Colonic mucosa (tissue), 4 donors: ENCODE results near the gene PNPLA7. TPM values are rescaled to one million over a fixed set of nuclear protein-coding genes. Genes with fewer than 3 reads are reported as not detected.

Source experiments
- DNase-seq: peaks from one replicate; pipeline ENCODE4 v3.0.0-alpha.2; 2020
- H3K27ac ChIP-seq: fragments of 200-600 bp; one replicate; pipeline ENCODE4 v1.8.0; 2021
- H3K27me3 ChIP-seq: fragments of 200-600 bp; one replicate; pipeline ENCODE4 v1.8.0; 2021
- H3K36me3 ChIP-seq: fragments of 200-600 bp; one replicate; pipeline ENCODE4 v1.8.0; 2021
- H3K4me1 ChIP-seq: fragments of 200-600 bp; one replicate; pipeline ENCODE4 v1.8.0; 2021; ENCODE audit warnings: mild to moderate bottlenecking
- H3K4me3 ChIP-seq: fragments of 200-600 bp; one replicate; pipeline ENCODE4 v1.8.0; 2021
- H3K9ac ChIP-seq, 2 donors: one replicate each; pipeline ENCODE4 v1.7.0; 2013; ENCODE audit warnings: control low read depth in 2 of 2, low read depth in 2 of 2, low read length in 2 of 2
- H3K9me3 ChIP-seq: fragments of 200-600 bp; one replicate; pipeline ENCODE4 v1.8.0; 2021
- intact Hi-C: fragments of 100-400 bp; cut with DNase I; formaldehyde crosslinking; loops from one replicate; pipeline ENCODE4 v1.14.1; 2022
- total RNA-seq, 2 donors: library from RNA; stranded (reverse); fragmentation: NEBNext Ultra II Directional in 1 of 2; extraction: Animal tissue kit (Norgen Biotek cat#: 25700) in 1 of 2; gene quantifications; one replicate each; pipeline ENCODE4 v1.2.1, GENCODE V29; 2021
- TF ChIP-seq, protein P1 (sequence below): fragments of 200-600 bp; IDR thresholded peaks from one replicate; pipeline ENCODE4 v1.8.0; 2022; ENCODE audit warnings: antibody characterized with exemption, mild to moderate bottlenecking
- donor health status: healthy.
- donor health status: DM: no; HTN: no; CAD: no.
- donor health status: DM: no; HTN: no; CAD: no.

The PNPLA7 gene
- total RNA-seq, 2 donors from 2014 or later: 6.1 to 7.1 TPM

DNA sequence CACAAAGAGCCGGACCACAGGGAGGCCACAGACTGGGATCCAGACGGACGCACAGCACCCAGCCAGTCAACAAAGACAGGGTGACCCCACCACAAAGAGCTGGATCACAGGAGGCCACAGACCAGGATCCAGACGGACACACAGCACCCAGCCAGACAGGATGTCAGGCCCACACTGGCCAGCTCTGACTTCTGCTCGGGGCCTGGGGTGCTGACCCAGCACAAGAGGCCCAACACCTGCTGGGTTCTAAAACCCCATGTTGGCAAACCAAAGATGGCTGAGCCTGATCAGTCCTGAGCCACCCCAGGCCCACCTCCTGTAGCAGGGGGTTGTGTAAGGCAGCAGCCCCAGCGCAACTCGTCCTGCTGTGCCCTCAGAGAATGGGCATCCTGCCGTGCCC lies 33.8 kb upstream of the PNPLA7 start:
- Histone ChIP-seq H3K4me3 (no peak overlapping the region), H3K9ac (no peak overlapping the region), H3K27ac (no peak overlapping the region), H3K4me1 (peaks cover 2% of the 10 kb centered on the region), H3K9me3 (no peaks in the 10 kb centered on the region), H3K36me3 (no peaks in the 10 kb centered on the region), H3K27me3 (no peaks in the 10 kb centered on the region)
- TF ChIP-seq, protein P1, sequence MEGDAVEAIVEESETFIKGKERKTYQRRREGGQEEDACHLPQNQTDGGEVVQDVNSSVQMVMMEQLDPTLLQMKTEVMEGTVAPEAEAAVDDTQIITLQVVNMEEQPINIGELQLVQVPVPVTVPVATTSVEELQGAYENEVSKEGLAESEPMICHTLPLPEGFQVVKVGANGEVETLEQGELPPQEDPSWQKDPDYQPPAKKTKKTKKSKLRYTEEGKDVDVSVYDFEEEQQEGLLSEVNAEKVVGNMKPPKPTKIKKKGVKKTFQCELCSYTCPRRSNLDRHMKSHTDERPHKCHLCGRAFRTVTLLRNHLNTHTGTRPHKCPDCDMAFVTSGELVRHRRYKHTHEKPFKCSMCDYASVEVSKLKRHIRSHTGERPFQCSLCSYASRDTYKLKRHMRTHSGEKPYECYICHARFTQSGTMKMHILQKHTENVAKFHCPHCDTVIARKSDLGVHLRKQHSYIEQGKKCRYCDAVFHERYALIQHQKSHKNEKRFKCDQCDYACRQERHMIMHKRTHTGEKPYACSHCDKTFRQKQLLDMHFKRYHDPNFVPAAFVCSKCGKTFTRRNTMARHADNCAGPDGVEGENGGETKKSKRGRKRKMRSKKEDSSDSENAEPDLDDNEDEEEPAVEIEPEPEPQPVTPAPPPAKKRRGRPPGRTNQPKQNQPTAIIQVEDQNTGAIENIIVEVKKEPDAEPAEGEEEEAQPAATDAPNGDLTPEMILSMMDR: no peak
- no peak for DNase-seq
- intact Hi-C loops: no loop called here

- intact Hi-C loops: no loop called here
- no peak overlapping the region for H3K9ac ChIP-seq
- no peaks in the 10 kb centered on the region for H3K9me3 ChIP-seq
- H3K27me3 ChIP-seq: no peaks in the 10 kb centered on the region
- H3K4me1 ChIP-seq: no peaks in the 10 kb centered on the region
- H3K4me3 ChIP-seq: no peak overlapping the region
- TF ChIP-seq, protein P1: no peak
- DNase-seq: no peak
- no peaks in the 10 kb centered on the region for H3K36me3 ChIP-seq
- H3K27ac ChIP-seq: no peak overlapping the region
These were observed 33.1 kb upstream of the PNPLA7 start for GRCh38 chr9:137583347-137583746.

DNA sequence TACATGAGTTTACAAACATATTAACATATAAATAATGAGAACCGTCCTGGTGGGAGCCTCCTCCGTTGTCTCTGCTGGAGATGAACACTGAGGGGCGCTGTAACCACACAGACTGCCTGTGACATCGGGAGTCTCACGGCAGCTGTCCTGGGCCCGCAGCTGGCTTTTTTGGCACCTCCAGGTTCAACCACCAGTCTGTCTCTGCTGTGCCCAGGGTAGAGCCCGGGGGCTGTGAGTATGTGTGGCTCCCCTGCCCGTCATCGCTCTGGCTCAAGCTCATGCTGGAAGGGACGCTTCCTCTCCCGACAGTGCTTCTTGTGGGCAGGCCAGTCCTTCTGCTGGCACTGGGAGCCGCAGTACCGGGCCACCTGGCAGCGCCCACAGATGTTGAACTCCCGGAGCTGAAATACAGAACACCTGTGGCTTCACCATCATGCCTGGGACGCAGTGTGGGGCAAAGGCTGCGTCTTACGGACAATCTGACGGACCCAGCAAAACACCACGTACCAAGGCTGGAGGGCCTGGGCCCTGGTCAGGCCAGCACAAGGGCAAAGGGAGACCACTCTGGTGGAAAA lies 32.2 kb upstream of the PNPLA7 start:
- Histone ChIP-seq H3K4me1 (no peaks in the 10 kb centered on the region), H3K27me3 (no peaks in the 10 kb centered on the region), H3K27ac (no peak overlapping the region), H3K4me3 (no peak overlapping the region), H3K36me3 (no peaks in the 10 kb centered on the region), H3K9ac (no peak overlapping the region), H3K9me3 (no peaks in the 10 kb centered on the region)
- TF ChIP-seq, protein P1: no peak
- DNase-seq: no peak
- intact Hi-C loops: no loop called here

DNA sequence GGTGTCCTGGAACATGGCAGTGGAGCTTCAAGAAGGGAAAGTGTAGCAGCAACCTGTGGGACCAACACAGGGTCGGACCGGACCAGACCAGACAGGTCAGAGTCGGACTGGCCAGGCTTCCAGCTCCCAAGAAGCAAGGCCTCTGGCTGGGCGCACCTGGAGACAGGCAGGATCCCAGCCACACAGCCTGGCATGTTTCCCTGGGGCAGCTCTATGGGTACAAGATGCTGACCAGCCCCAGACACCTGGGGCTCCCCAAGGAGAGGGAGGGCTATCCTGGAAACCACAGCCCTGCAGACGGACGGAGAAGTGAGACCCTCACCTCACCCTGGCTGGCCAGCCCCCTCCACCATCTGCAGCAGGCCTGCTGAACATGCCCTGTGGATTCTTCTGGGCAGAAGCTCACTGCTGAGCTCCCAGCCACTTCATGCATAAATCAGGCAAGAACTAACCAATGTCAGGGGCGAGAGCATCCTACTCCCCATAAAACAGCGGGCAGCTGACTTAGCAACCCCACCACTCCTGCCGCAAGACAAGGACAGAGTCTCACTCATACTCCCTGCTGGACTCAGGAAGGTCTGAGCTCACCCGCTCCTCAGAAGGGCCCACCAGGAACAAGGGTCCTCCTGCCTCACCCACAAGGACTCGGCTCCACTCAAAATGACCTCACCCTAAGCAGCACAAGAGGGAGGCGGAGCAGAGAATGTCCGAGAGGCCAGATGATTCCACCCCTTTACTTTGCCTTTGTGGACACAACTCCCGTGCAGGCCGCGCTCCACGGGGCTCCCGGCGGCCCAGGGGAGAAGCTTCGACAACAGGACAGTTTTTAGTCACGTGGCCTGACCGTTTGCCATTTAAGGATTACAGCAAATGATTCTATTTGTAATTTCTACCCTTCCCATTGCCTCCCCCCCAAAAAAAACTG lies 31.4 kb upstream of the PNPLA7 start:
- Histone ChIP-seq H3K27ac (no peak overlapping the region), H3K9ac (no peak overlapping the region), H3K36me3 (no peaks in the 10 kb centered on the region), H3K9me3 (no peaks in the 10 kb centered on the region), H3K4me1 (no peaks in the 10 kb centered on the region), H3K27me3 (no peaks in the 10 kb centered on the region), H3K4me3 (no peak overlapping the region)
- no peak for DNase-seq
- TF ChIP-seq, protein P1: no peak
- intact Hi-C loops: no loop called here

- TF ChIP-seq, protein P1: no peak
- Histone ChIP-seq H3K9ac (no peak overlapping the region), H3K4me3 (no peak overlapping the region), H3K4me1 (no peaks in the 10 kb centered on the region), H3K9me3 (no peaks in the 10 kb centered on the region), H3K27ac (no peak overlapping the region), H3K27me3 (no peaks in the 10 kb centered on the region), H3K36me3 (no peaks in the 10 kb centered on the region)
- intact Hi-C loops: no loop called here
- DNase-seq: no peak
These were observed 30.7 kb upstream of the PNPLA7 start for GRCh38 chr9:137580954-137581322.
